Breast epithelium (tissue), 4 donors: ENCODE results near the gene DGKB. TPM values are rescaled to one million over a fixed set of nuclear protein-coding genes. Genes with fewer than 3 reads are reported as not detected.

Source experiments
- DNase-seq, 2 donors: peaks; one replicate each; pipeline ENCODE4 v3.0.0-alpha.2; 2019; ENCODE audit warnings: low spot score in 2 of 2
- H3K27ac ChIP-seq, 2 donors: fragments of 200-600 bp; sonication (generic) in 1 of 2; one replicate each; pipeline ENCODE4 v1.5.1; 2016 to 2019; ENCODE audit warnings: mild to moderate bottlenecking in 1 of 2
- H3K27me3 ChIP-seq, 2 donors: fragments of 200-600 bp; sonication (generic) in 1 of 2; one replicate each; pipeline versions ENCODE4 v1.5.1 to v1.6.0; 2017 to 2019; ENCODE audit warnings: control low read depth in 1 of 2, mild to moderate bottlenecking in 1 of 2
- H3K36me3 ChIP-seq: fragments of 200-600 bp; one replicate; pipeline ENCODE4 v1.5.1; 2019
- H3K4me1 ChIP-seq, 2 donors: fragments of 200-600 bp; sonication (generic); one replicate each; pipeline ENCODE4 v1.5.1; 2016 to 2019; ENCODE audit warnings: control low read depth in 1 of 2
- H3K4me3 ChIP-seq, 3 donors: fragments of 200-600 bp; sonication (generic); 1 replicate in 2 of 3; 2 replicates in 1 of 3; pipeline ENCODE4 v1.5.1; 2016 to 2019; ENCODE audit warnings: mild to moderate bottlenecking in 3 of 3, moderate library complexity in 2 of 3
- H3K9me3 ChIP-seq, 2 donors: fragments of 200-600 bp; sonication (generic) in 1 of 2; one replicate each; pipeline ENCODE4 v1.5.1; 2016 to 2019; ENCODE audit warnings: control low read depth in 1 of 2
- CTCF ChIP-seq, 3 donors: fragments of 450-650 bp; IDR thresholded peaks; one replicate each; pipeline ENCODE4 v1.5.1; 2016 to 2017; ENCODE audit warnings: antibody characterized with exemption in 3 of 3, mild to moderate bottlenecking in 3 of 3, moderate library complexity in 3 of 3
- POLR2A ChIP-seq: fragments of 450-650 bp; IDR thresholded peaks from one replicate; pipeline ENCODE4 v1.6.1; 2016; ENCODE audit warnings: antibody characterized with exemption, mild to moderate bottlenecking, moderate library complexity
- POLR2AphosphoS5 ChIP-seq, 3 donors: sonication (generic); formaldehyde crosslinking; IDR thresholded peaks; one replicate each; pipeline ENCODE4 v1.6.1; 2017; ENCODE audit warnings: antibody characterized with exemption in 3 of 3
- intact Hi-C: fragments of 100-400 bp; cut with DNase I; formaldehyde crosslinking; loops from one replicate; pipeline ENCODE4 v1.15.1; 2023; ENCODE audit warnings: low total_unique reads
- total RNA-seq, 3 donors: library from RNA; depleted of rRNA; stranded (reverse); fragments of >200 nt; gene quantifications; one replicate each; pipeline ENCODE4 v1.1.0, GENCODE V29; 2016

Gene DGKB
- total RNA-seq, 3 donors from 2014 or later: 0.16 to 0.44 (median 0.33) TPM

GRCh38 chr7:14199336-14199735 is 703.2 kb downstream of the DGKB start:
- no peaks in the 10 kb centered on the region for H3K4me1 ChIP-seq
- no peak overlapping the region for H3K4me3 ChIP-seq
- DNase-seq: no peak
- H3K9me3 ChIP-seq: no peaks in the 10 kb centered on the region
- intact Hi-C loops: no loop called here
- H3K27me3 ChIP-seq: no peaks in the 10 kb centered on the region
- H3K36me3 ChIP-seq: no peaks in the 10 kb centered on the region
- no peak overlapping the region for H3K27ac ChIP-seq
- TF ChIP-seq CTCF (IDR thresholded peaks at IDR 0.05): no peak
- no peak for TF ChIP-seq POLR2AphosphoS5 (IDR thresholded peaks at IDR 0.05)
- no peak for TF ChIP-seq POLR2A

- Histone ChIP-seq H3K27me3 (no peaks in the 10 kb centered on the region), H3K4me3 (no peak overlapping the region), H3K4me1 (no peaks in the 10 kb centered on the region), H3K36me3 (no peaks in the 10 kb centered on the region), H3K27ac (no peak overlapping the region), H3K9me3 (no peaks in the 10 kb centered on the region)
- no peak for DNase-seq
- TF ChIP-seq POLR2A: no peak
- TF ChIP-seq POLR2AphosphoS5 (IDR thresholded peaks at IDR 0.05): no peak
- intact Hi-C loops: no loop called here
Observed at GRCh38 chr7:14197280-14197679, 705.3 kb downstream of the DGKB start.

DNA sequence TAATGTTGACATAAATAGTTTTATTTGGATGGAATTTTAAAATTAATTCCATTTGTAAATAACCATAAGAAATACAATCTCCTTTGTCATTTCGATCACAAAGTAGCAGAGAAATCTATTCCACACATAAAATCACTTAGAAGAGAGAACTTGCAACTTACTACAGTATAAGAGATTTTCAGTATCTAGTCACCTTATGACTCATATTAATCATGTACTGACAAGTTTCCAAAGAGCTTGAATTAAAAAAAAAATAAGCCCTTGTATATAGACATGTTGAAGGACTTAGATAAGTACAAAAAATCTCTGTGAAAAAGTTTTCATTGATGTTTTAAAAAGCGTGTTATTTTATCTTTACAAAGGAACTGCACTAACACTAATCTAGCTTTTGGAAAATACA is 706.0 kb downstream of the DGKB start:
- Histone ChIP-seq H3K27ac (no peak overlapping the region), H3K4me1 (no peaks in the 10 kb centered on the region), H3K9me3 (no peaks in the 10 kb centered on the region), H3K27me3 (no peaks in the 10 kb centered on the region), H3K36me3 (no peaks in the 10 kb centered on the region), H3K4me3 (no peak overlapping the region)
- no peak for DNase-seq
- TF ChIP-seq POLR2AphosphoS5 (IDR thresholded peaks at IDR 0.05): no peak
- no peak for TF ChIP-seq CTCF (IDR thresholded peaks at IDR 0.05)
- no peak for TF ChIP-seq POLR2A
- intact Hi-C loops: no loop called here

DNA sequence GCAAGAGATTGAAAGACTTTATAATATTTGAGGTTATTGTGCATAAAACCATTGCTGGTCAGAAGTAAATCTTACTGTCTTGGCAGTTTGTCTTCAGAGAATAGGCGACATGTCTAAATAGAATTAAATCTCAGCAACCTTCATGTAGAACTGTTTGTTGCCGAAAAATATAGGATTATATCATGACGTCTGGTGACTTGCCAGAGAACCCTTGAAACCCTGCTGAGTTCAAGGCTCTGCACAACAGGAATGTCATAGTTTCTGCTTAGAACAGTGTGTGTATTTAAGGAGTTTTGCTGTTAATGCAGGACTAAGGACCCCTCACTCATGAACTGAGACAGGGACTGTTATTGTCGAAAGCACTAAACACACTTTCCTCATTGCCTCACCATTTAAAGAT is 706.7 kb downstream of the DGKB start:
- no peak for TF ChIP-seq POLR2AphosphoS5 (IDR thresholded peaks at IDR 0.05)
- no peak for TF ChIP-seq POLR2A
- no peak for TF ChIP-seq CTCF (IDR thresholded peaks at IDR 0.05)
- H3K36me3 ChIP-seq: no peaks in the 10 kb centered on the region
- no peak for DNase-seq
- no peaks in the 10 kb centered on the region for H3K9me3 ChIP-seq
- H3K4me1 ChIP-seq: no peaks in the 10 kb centered on the region
- no peak overlapping the region for H3K27ac ChIP-seq
- no peak overlapping the region for H3K4me3 ChIP-seq
- intact Hi-C loops: no loop called here
- H3K27me3 ChIP-seq: no peaks in the 10 kb centered on the region

DNA sequence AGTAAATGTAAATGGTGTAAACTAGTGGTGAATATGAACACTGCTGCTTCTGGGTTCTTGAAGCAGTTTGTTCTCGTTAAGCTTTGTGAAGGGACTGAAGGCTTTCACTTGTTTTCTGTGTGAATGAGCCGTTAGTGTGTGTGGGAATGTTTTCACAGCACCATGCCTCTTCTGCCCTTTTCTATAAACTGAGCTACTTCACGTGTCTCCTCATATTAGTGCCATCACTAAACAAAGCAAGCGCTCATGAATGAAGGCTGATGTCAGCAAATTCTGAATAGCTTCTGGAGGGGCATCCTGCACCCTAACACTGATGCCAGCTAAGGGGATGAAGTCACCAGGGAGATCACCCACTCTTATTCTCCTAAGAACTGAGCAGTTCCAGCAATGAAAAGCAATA is 707.5 kb downstream of the DGKB start:
- TF ChIP-seq CTCF (IDR thresholded peaks at IDR 0.05) (no peak), POLR2A (no peak), POLR2AphosphoS5 (IDR thresholded peaks at IDR 0.05) (no peak)
- H3K27me3 ChIP-seq: no peaks in the 10 kb centered on the region
- no peak overlapping the region for H3K4me3 ChIP-seq
- no peak overlapping the region for H3K27ac ChIP-seq
- no peaks in the 10 kb centered on the region for H3K9me3 ChIP-seq
- no peaks in the 10 kb centered on the region for H3K36me3 ChIP-seq
- DNase-seq: no peak
- intact Hi-C loops: no loop called here
- no peaks in the 10 kb centered on the region for H3K4me1 ChIP-seq

GRCh38 chr7:14191686-14192098 is 710.9 kb downstream of the DGKB start:
- Histone ChIP-seq H3K27me3 (no peaks in the 10 kb centered on the region), H3K27ac (no peak overlapping the region), H3K4me1 (no peaks in the 10 kb centered on the region), H3K36me3 (no peaks in the 10 kb centered on the region), H3K9me3 (peaks cover 0 to 4% of the 10 kb centered on the region in 2 donors), H3K4me3 (no peak overlapping the region)
- intact Hi-C loops: no loop called here
- no peak for TF ChIP-seq CTCF (IDR thresholded peaks at IDR 0.05)
- TF ChIP-seq POLR2A: no peak
- no peak for TF ChIP-seq POLR2AphosphoS5 (IDR thresholded peaks at IDR 0.05)
- DNase-seq: no peak
